Trophoblast cell (in vitro differentiated cells and primary cell): ENCODE measurements around the gene ATXN2.
"Not testable (repeated sequence)": the region's sequence is repeated elsewhere in the genome, so short reads cannot be mapped to it uniquely, and the experiment has no call there.

Source experiments
- DNase-seq, 2 donors: peaks; one replicate each; pipeline ENCODE4 v3.0.0-alpha.2; 2016
- H2AFZ ChIP-seq: 2 replicates; pipeline ENCODE4 v1.6.1; 2013; ENCODE audit warnings: low read length, moderate library complexity, mild to moderate bottlenecking; ENCODE audit not compliant: insufficient read depth, poor library complexity
- H2AK5ac ChIP-seq: 2 replicates; pipeline ENCODE4 v1.6.1; 2013; ENCODE audit warnings: mild to moderate bottlenecking, low read length
- H2BK120ac ChIP-seq: 2 replicates; pipeline ENCODE4 v1.6.1; 2013; ENCODE audit warnings: low read length, mild to moderate bottlenecking, moderate library complexity; ENCODE audit not compliant: insufficient read depth, poor library complexity
- H2BK12ac ChIP-seq: 2 replicates; pipeline ENCODE4 v1.6.1; 2013; ENCODE audit warnings: mild to moderate bottlenecking, low read length, moderate library complexity
- H2BK5ac ChIP-seq: 2 replicates; pipeline ENCODE4 v1.6.1; 2013; ENCODE audit warnings: low read length, low read depth, moderate library complexity, mild to moderate bottlenecking; ENCODE audit not compliant: poor library complexity
- H3K14ac ChIP-seq: 2 replicates; pipeline ENCODE4 v1.6.1; 2013; ENCODE audit warnings: mild to moderate bottlenecking, low read length
- H3K18ac ChIP-seq: 2 replicates; pipeline ENCODE4 v1.6.1; 2013; ENCODE audit warnings: mild to moderate bottlenecking, low read length
- H3K23ac ChIP-seq: 2 replicates; pipeline ENCODE4 v1.6.1; 2013; ENCODE audit warnings: low read length
- H3K27ac ChIP-seq: 2 replicates; pipeline ENCODE4 v1.5.1; 2013; ENCODE audit warnings: low read depth, mild to moderate bottlenecking, inconsistent platforms, low read length, moderate library complexity
- H3K27me3 ChIP-seq: 2 replicates; pipeline ENCODE4 v1.6.1; 2013; ENCODE audit warnings: inconsistent platforms, mild to moderate bottlenecking, low read length, moderate library complexity; ENCODE audit not compliant: insufficient read depth
- H3K36me3 ChIP-seq, 2 experiments: 1 replicate in 1 of 2; 2 replicates in 1 of 2; pipeline ENCODE4 v1.6.1; 2013; ENCODE audit warnings: low read length in 2 of 2, mild to moderate bottlenecking in 2 of 2, moderate library complexity in 1 of 2; ENCODE audit not compliant: insufficient read depth in 2 of 2, control insufficient read depth in 1 of 2
- H3K4ac ChIP-seq: 2 replicates; pipeline ENCODE4 v1.6.1; 2013; ENCODE audit warnings: low read depth, mild to moderate bottlenecking, low read length, moderate library complexity
- H3K4me1 ChIP-seq, 2 experiments: 1 replicate in 1 of 2; 2 replicates in 1 of 2; pipeline ENCODE4 v1.6.1; 2013; ENCODE audit warnings: low read length in 2 of 2, mild to moderate bottlenecking in 2 of 2, moderate library complexity in 1 of 2; ENCODE audit not compliant: insufficient read depth in 2 of 2, control insufficient read depth in 1 of 2
- H3K4me2 ChIP-seq: 2 replicates; pipeline ENCODE4 v1.6.1; 2013; ENCODE audit warnings: inconsistent platforms, mild to moderate bottlenecking, low read length, moderate library complexity
- H3K4me3 ChIP-seq: 2 replicates; pipeline ENCODE4 v1.5.1; 2013; ENCODE audit warnings: mild to moderate bottlenecking, low read depth, low read length, inconsistent platforms
- H3K79me1 ChIP-seq: one replicate; pipeline ENCODE4 v1.6.1; 2013; ENCODE audit warnings: low read length
- H3K79me2 ChIP-seq: 2 replicates; pipeline ENCODE4 v1.6.1; 2013; ENCODE audit warnings: low read length, mild to moderate bottlenecking; ENCODE audit not compliant: control insufficient read depth, insufficient read depth, poor library complexity
- H3K9ac ChIP-seq: 2 replicates; pipeline ENCODE4 v1.6.1; 2013; ENCODE audit warnings: mild to moderate bottlenecking, low read length
- H3K9me3 ChIP-seq: 2 replicates; pipeline ENCODE4 v1.6.1; 2013; ENCODE audit warnings: low read depth, mild to moderate bottlenecking, control low read depth, inconsistent platforms, low read length; ENCODE audit not compliant: insufficient read depth
- H4K12ac ChIP-seq: 2 replicates; pipeline ENCODE4 v1.6.1; 2013; ENCODE audit warnings: low read depth, mild to moderate bottlenecking, low read length, moderate library complexity
- H4K8ac ChIP-seq: 2 replicates; pipeline ENCODE4 v1.6.1; 2013; ENCODE audit warnings: low read depth, mild to moderate bottlenecking, low read length, moderate library complexity
- H4K91ac ChIP-seq: one replicate; pipeline ENCODE4 v1.6.1; 2013; ENCODE audit warnings: low read depth, mild to moderate bottlenecking, low read length, moderate library complexity
- WGBS: extraction: QIAGEN DNeasy Blood & Tissue Kit; methylation state at CpG from one replicate; pipeline ENCODE4 v1.1.7; 2013; ENCODE audit warnings: missing lambda C conversion rate; ENCODE audit not compliant: insufficient read length, insufficient coverage; ENCODE audit errors: extremely low coverage; 5-methylcytosine and 5-hydroxymethylcytosine counted together

Gene ATXN2

GRCh38 chr12:111570084-111570961 lies 28.8 kb downstream of the ATXN2 start:
- H3K18ac ChIP-seq, result no peak overlapping the region
- H4K91ac ChIP-seq, result no peak overlapping the region
- H3K4ac ChIP-seq, result no peak overlapping the region
- H3K9ac ChIP-seq, result no peak overlapping the region
- no peak overlapping the region for H2BK12ac ChIP-seq
- peaks cover 11 to 13% of the 10 kb centered on the region in 2 experiments for H3K4me1 ChIP-seq
- H3K4me3 ChIP-seq, result no peak overlapping the region
- H3K79me2 ChIP-seq, result peaks cover 1% of the 10 kb centered on the region
- H3K36me3 ChIP-seq, result peaks cover 0 to 2% of the 10 kb centered on the region in 2 experiments
- H3K14ac ChIP-seq, result no peak overlapping the region
- H3K27me3 ChIP-seq, result no peaks in the 10 kb centered on the region
- DNase-seq, result peak; percentile 83 to 94
- H3K9me3 ChIP-seq, result no peaks in the 10 kb centered on the region
- peak overlapping the region; percentile 70 for H3K27ac ChIP-seq
- WGBS, result no CpG with 5 or more reads among the region's 9 CpGs
- no peak overlapping the region for H2AFZ ChIP-seq
- no peak overlapping the region for H3K23ac ChIP-seq
- H4K12ac ChIP-seq, result no peak overlapping the region
- H2BK5ac ChIP-seq, result no peak overlapping the region
- no peak overlapping the region for H2AK5ac ChIP-seq
- H2BK120ac ChIP-seq, result no peak overlapping the region
- no peak overlapping the region for H4K8ac ChIP-seq
- H3K4me2 ChIP-seq, result peak overlapping the region; percentile 56
- H3K79me1 ChIP-seq, result peaks cover 6% of the 10 kb centered on the region

- Histone ChIP-seq H3K9me3 (no peaks in the 10 kb centered on the region), H3K36me3 (peaks cover 0 to 2% of the 10 kb centered on the region in 2 experiments), H2BK12ac (peak overlapping the region; percentile 52), H3K4me1 (peaks cover 8 to 13% of the 10 kb centered on the region in 2 experiments), H2BK120ac (no peak overlapping the region), H4K12ac (no peak overlapping the region), H3K79me1 (peaks cover 6% of the 10 kb centered on the region), H3K27ac (peak overlapping the region; percentile 58), H3K4ac (peak overlapping the region; percentile 73), H3K9ac (no peak overlapping the region), H2AK5ac (peak overlapping the region; percentile 71), H3K23ac (no peak overlapping the region), H3K79me2 (peaks cover 1% of the 10 kb centered on the region), H3K14ac (peak overlapping the region; percentile 49), H3K4me3 (no peak overlapping the region), H4K8ac (no peak overlapping the region), H4K91ac (no peak overlapping the region), H3K18ac (peak overlapping the region; percentile 81), H3K4me2 (peak overlapping the region; percentile 56), H3K27me3 (no peaks in the 10 kb centered on the region), H2BK5ac (peak overlapping the region; percentile 51), H2AFZ (no peak overlapping the region)
- DNase-seq, result peak; percentile 73 to 79
- no CpG with 5 or more reads among the region's 6 CpGs for WGBS
Observed at GRCh38 chr12:111569363-111570083, 29.6 kb downstream of the ATXN2 start.

- not testable (repeated sequence) for H3K27ac ChIP-seq, H2AFZ ChIP-seq, H4K8ac ChIP-seq, H3K9me3 ChIP-seq, H3K23ac ChIP-seq, H3K36me3 ChIP-seq, H3K79me2 ChIP-seq, H3K4me3 ChIP-seq, H3K4ac ChIP-seq, H3K9ac ChIP-seq, H3K4me1 ChIP-seq, DNase-seq, H4K12ac ChIP-seq, H4K91ac ChIP-seq, H2AK5ac ChIP-seq, H3K27me3 ChIP-seq, H2BK5ac ChIP-seq, H3K18ac ChIP-seq, H3K14ac ChIP-seq, H2BK120ac ChIP-seq, H3K79me1 ChIP-seq, H2BK12ac ChIP-seq, H3K4me2 ChIP-seq
- no CpG with 5 or more reads among the region's 10 CpGs for WGBS
Observed at GRCh38 chr12:111560844-111561243, 38.3 kb downstream of the ATXN2 start.

DNA sequence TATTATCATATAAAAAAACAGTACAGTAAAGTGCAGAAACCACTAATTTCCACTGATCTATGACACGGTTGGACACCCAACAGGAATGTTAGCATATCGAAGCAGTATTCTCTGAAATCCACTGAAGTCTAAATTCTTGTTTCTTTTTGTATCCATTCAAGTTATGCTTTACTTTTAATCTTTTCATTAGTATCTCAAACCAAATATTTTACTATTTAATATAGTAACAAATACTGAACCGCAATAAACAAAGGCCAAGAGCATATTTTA lies 41.1 kb downstream of the ATXN2 start:
- WGBS, result no CpG with 5 or more reads among the region's 3 CpGs
- H3K79me1 ChIP-seq, result no peaks in the 10 kb centered on the region
- H2AFZ ChIP-seq, result no peak overlapping the region
- H3K79me2 ChIP-seq, result peaks cover 2% of the 10 kb centered on the region
- no peak overlapping the region for H4K91ac ChIP-seq
- no peak overlapping the region for H3K9ac ChIP-seq
- H3K4me2 ChIP-seq, result no peak overlapping the region
- DNase-seq, result no peak
- no peak overlapping the region for H3K18ac ChIP-seq
- H4K12ac ChIP-seq, result no peak overlapping the region
- H2BK12ac ChIP-seq, result no peak overlapping the region
- no peak overlapping the region for H2BK5ac ChIP-seq
- no peaks in the 10 kb centered on the region for H3K27me3 ChIP-seq
- H3K36me3 ChIP-seq, result peaks cover 0 to 2% of the 10 kb centered on the region in 2 experiments
- H2BK120ac ChIP-seq, result no peak overlapping the region
- no peak overlapping the region for H3K4ac ChIP-seq
- H4K8ac ChIP-seq, result no peak overlapping the region
- H3K4me1 ChIP-seq, result no peaks in the 10 kb centered on the region
- no peak overlapping the region for H2AK5ac ChIP-seq
- H3K4me3 ChIP-seq, result no peak overlapping the region
- no peak overlapping the region for H3K23ac ChIP-seq
- no peaks in the 10 kb centered on the region for H3K9me3 ChIP-seq
- no peak overlapping the region for H3K27ac ChIP-seq
- H3K14ac ChIP-seq, result no peak overlapping the region
